ENCODE data around the gene HIVEP2.
A peak's percentile ranks its signal among the peaks of the same experiment; 100 is the strongest.

GRCh38 chr6:142944124-142945048 is 590 bp downstream of the HIVEP2 start:
- TF ChIP-seq CTCF (IDR thresholded peaks at IDR 0.05) = peak in 2 of 6 experiments; percentile 1 to 3
- peak in 2 of 4 donors; percentile 53 to 71 for TF ChIP-seq POLR2A (IDR thresholded peaks at IDR 0.05)

All from esophagus squamous epithelium (tissue), 4 donors.